Measurements from ENCODE around the gene IRGC. TPM values are rescaled to one million over a fixed set of nuclear protein-coding genes. Genes with fewer than 3 reads are reported as not detected.

IRGC gene
- polyA plus RNA-seq, 1 donor from 2014 or later, result 0.51 TPM

DNA sequence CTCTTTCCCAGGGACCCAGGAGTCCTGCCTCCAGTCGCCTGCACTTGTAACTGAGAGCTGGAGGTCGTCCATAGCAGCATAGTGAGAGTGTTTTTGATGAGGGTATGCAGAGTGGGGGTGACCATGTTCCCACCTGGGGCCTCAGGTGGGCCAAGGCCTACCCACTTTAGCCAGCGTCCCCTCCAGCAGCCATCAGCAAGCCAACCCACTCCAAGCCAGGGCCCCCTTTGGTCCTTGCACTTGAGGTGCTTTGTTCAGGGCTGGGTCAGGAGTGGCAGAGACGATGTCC, 50.8 kb downstream of the IRGC start:
- TF ChIP-seq POLR2AphosphoS5 (IDR thresholded peaks at IDR 0.05) (no peak), EZH2 (IDR thresholded peaks at IDR 0.05; ENCODE audit: borderline replicate concordance, insufficient read depth, low read length, poor library complexity, severe bottlenecking) (no peak), MXI1 (conservative IDR thresholded peaks at IDR 0.05; ENCODE audit: poor library complexity, severe bottlenecking) (no peak)
- Histone ChIP-seq H4K20me1 (ENCODE audit: insufficient read depth) (no peaks in the 10 kb centered on the region), H3K79me2 (replicated peaks; ENCODE audit: insufficient read depth, low read length) (no peaks in the 10 kb centered on the region), H3K27ac (ENCODE audit: low read length) (no peak overlapping the region), H2AFZ (ENCODE audit: low read depth, low read length) (no peak overlapping the region), H3K36me3 (ENCODE audit: insufficient read depth, low read length) (no peaks in the 10 kb centered on the region), H3K9me2 (ENCODE audit: insufficient read depth, low read length) (no peaks in the 10 kb centered on the region), H3K4me2 (ENCODE audit: low read length) (no peak overlapping the region), H3K27me3 (ENCODE audit: insufficient read depth, low read depth, low read length) (no peaks in the 10 kb centered on the region), H3F3A (ENCODE audit: insufficient read depth, low read length, poor library complexity, severe bottlenecking) (no peaks in the 10 kb centered on the region), H3K9me3 (ENCODE audit: low read length) (no peaks in the 10 kb centered on the region), H3K9ac (ENCODE audit: low read length) (no peak overlapping the region), H3K4me3 (ENCODE audit: low read length) (no peak overlapping the region)

DNA sequence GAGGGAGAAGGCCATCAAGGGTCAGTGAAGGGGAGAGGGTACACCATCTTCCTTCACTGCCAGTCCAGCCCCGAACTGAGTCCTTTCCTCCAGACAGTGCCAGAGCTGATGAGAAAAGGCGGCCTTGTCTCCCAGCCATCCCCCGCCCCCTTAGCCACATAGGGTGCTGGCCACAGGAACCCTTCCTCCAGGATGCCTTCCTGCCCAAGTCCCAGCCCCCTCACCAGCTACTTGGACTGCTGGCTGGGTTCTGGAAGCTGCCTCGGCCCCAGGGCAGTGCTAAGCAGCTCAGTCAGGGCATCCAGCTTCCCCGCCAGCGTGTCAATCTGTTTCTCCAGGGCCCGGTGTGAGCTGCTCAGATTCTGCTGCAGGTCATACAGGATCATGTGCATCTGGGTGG, 51.4 kb downstream of the IRGC start:
- TF ChIP-seq TAF1 (IDR thresholded peaks at IDR 0.05; ENCODE audit: low read depth), result no peak
- no peak for TF ChIP-seq RAD21 (conservative IDR thresholded peaks at IDR 0.05)
- TF ChIP-seq MXI1 (conservative IDR thresholded peaks at IDR 0.05; ENCODE audit: poor library complexity, severe bottlenecking), result no peak
- no peak for TF ChIP-seq EZH2 (IDR thresholded peaks at IDR 0.05; ENCODE audit: borderline replicate concordance, insufficient read depth, low read length, poor library complexity, severe bottlenecking)
- TF ChIP-seq SMC3 (conservative IDR thresholded peaks at IDR 0.05; ENCODE audit: poor library complexity), result no peak
- no peak for TF ChIP-seq EP300 (conservative IDR thresholded peaks at IDR 0.05; ENCODE audit: poor library complexity, severe bottlenecking)
- no peak for TF ChIP-seq POLR2AphosphoS5 (IDR thresholded peaks at IDR 0.05)
- TF ChIP-seq CTCF (IDR thresholded peaks at IDR 0.05; ENCODE audit: poor library complexity, severe bottlenecking), result no peak
- no peak for TF ChIP-seq REST (IDR thresholded peaks at IDR 0.05; ENCODE audit: borderline replicate concordance)
- H3K9ac ChIP-seq (ENCODE audit: low read length), result no peak overlapping the region
- H3K36me3 ChIP-seq (ENCODE audit: insufficient read depth, low read length), result no peaks in the 10 kb centered on the region

DNA sequence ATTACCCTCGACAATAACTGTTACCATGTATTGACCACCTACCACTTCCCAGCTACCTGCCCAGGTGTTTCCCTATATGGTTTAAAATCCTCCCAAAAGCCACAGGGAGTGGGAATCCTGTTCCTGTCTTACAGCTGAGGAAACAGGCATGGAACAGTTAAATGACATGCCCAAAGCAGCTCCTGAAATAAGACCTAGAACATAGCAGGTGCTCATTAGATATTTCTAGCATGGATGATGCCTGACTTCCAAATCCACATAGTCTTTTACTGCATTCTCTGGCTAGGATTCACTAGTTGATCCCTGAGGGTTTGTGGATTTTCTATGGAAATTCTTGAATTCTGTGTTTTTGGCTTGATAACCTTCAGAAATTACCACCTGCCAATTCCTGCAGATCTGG, 51.9 kb downstream of the IRGC start:
- H3K9ac ChIP-seq (ENCODE audit: low read length), result no peak overlapping the region
- H3K4me2 ChIP-seq (ENCODE audit: low read length), result no peak overlapping the region
- H3K9me3 ChIP-seq (ENCODE audit: low read length), result no peaks in the 10 kb centered on the region
- H3K9me2 ChIP-seq (ENCODE audit: insufficient read depth, low read length), result no peaks in the 10 kb centered on the region
- no peak overlapping the region for H3K27ac ChIP-seq (ENCODE audit: low read length)
- H3K79me2 ChIP-seq (replicated peaks; ENCODE audit: insufficient read depth, low read length), result no peaks in the 10 kb centered on the region
- H3K27me3 ChIP-seq (ENCODE audit: insufficient read depth, low read depth, low read length), result peaks cover 7% of the 10 kb centered on the region
- H2AFZ ChIP-seq (ENCODE audit: low read depth, low read length), result no peak overlapping the region
- H3K4me3 ChIP-seq (ENCODE audit: low read length), result no peak overlapping the region
- TF ChIP-seq MXI1 (conservative IDR thresholded peaks at IDR 0.05; ENCODE audit: poor library complexity, severe bottlenecking) (no peak), RAD21 (conservative IDR thresholded peaks at IDR 0.05) (no peak), EZH2 (IDR thresholded peaks at IDR 0.05; ENCODE audit: borderline replicate concordance, insufficient read depth, low read length, poor library complexity, severe bottlenecking) (no peak), REST (IDR thresholded peaks at IDR 0.05; ENCODE audit: borderline replicate concordance) (no peak), SMC3 (conservative IDR thresholded peaks at IDR 0.05; ENCODE audit: poor library complexity) (no peak), CTCF (IDR thresholded peaks at IDR 0.05; ENCODE audit: poor library complexity, severe bottlenecking) (no peak), POLR2AphosphoS5 (IDR thresholded peaks at IDR 0.05) (no peak), TAF1 (IDR thresholded peaks at IDR 0.05; ENCODE audit: low read depth) (no peak), EP300 (conservative IDR thresholded peaks at IDR 0.05; ENCODE audit: poor library complexity, severe bottlenecking) (no peak)
- no peaks in the 10 kb centered on the region for H3F3A ChIP-seq (ENCODE audit: insufficient read depth, low read length, poor library complexity, severe bottlenecking)
- no peaks in the 10 kb centered on the region for H3K36me3 ChIP-seq (ENCODE audit: insufficient read depth, low read length)
- no peaks in the 10 kb centered on the region for H4K20me1 ChIP-seq (ENCODE audit: insufficient read depth)

More for the DNA sequence above, 51.4 kb downstream of the IRGC start:
- H3F3A ChIP-seq (ENCODE audit: insufficient read depth, low read length, poor library complexity, severe bottlenecking), result no peaks in the 10 kb centered on the region
- H3K4me2 ChIP-seq (ENCODE audit: low read length), result no peak overlapping the region
- no peaks in the 10 kb centered on the region for H3K79me2 ChIP-seq (replicated peaks; ENCODE audit: insufficient read depth, low read length)
- peaks cover 3% of the 10 kb centered on the region for H3K27me3 ChIP-seq (ENCODE audit: insufficient read depth, low read depth, low read length)
- no peaks in the 10 kb centered on the region for H4K20me1 ChIP-seq (ENCODE audit: insufficient read depth)
- H3K9me3 ChIP-seq (ENCODE audit: low read length), result no peaks in the 10 kb centered on the region
- no peak overlapping the region for H3K4me3 ChIP-seq (ENCODE audit: low read length)
- no peak overlapping the region for H2AFZ ChIP-seq (ENCODE audit: low read depth, low read length)
- no peak overlapping the region for H3K27ac ChIP-seq (ENCODE audit: low read length)
- H3K9me2 ChIP-seq (ENCODE audit: insufficient read depth, low read length), result no peaks in the 10 kb centered on the region
